H1 (cell line): ENCODE measurements around the gene MPP2. TPM values are rescaled to one million over a fixed set of nuclear protein-coding genes. Genes with fewer than 3 reads are reported as not detected.

Experiments used
- CTCF ChIA-PET: fragments of 300-600 bp; sonication (Branson Sonifier 250); formaldehyde crosslinking; loops from one replicate; lab custom pipeline; 2021; ENCODE audit not compliant: partially characterized antibody; lab: Charles Lee
- POLR2A ChIA-PET: fragments of 300-600 bp; sonication (Branson Sonifier 250); formaldehyde crosslinking; loops from one replicate; lab custom pipeline; 2021; ENCODE audit warnings: inconsistent platforms; ENCODE audit not compliant: partially characterized antibody; lab: Charles Lee
- DNase-seq, 2 experiments: peaks; one replicate each; pipeline versions ENCODE4 v3.0.0 to v3.0.0-alpha.2; 2010 to 2022; ENCODE audit warnings: low spot score in 2 of 2, low read depth in 1 of 2, mixed read lengths in 1 of 2
- FAIRE-seq: peaks from 2 replicates; lab custom pipeline; 2011; peaks lifted over from hg19 to GRCh38; lab: Jason Lieb, UNC
- H2AFZ ChIP-seq: 2 replicates; pipeline ENCODE4 v1.8.1; 2012; ENCODE audit warnings: low read length, inconsistent platforms
- H2AK5ac ChIP-seq: 2 replicates; pipeline ENCODE4 v1.6.1; 2013; ENCODE audit warnings: low read depth, low read length
- H2BK120ac ChIP-seq: replicated peaks from 2 replicates; pipeline ENCODE3; 2013; ENCODE audit warnings: low read depth, low read length, inconsistent platforms
- H2BK12ac ChIP-seq: 2 replicates; pipeline ENCODE4 v1.6.1; 2013; ENCODE audit warnings: low read depth, low read length
- H2BK15ac ChIP-seq: 2 replicates; pipeline ENCODE4 v1.6.1; 2013; ENCODE audit warnings: low read length
- H2BK20ac ChIP-seq: 2 replicates; pipeline ENCODE4 v1.6.1; 2013; ENCODE audit warnings: low read length
- H2BK5ac ChIP-seq: 2 replicates; pipeline ENCODE4 v1.6.1; 2013; ENCODE audit warnings: low read depth, low read length
- H3K14ac ChIP-seq: 2 replicates; pipeline ENCODE4 v1.6.1; 2013; ENCODE audit warnings: inconsistent platforms; ENCODE audit not compliant: insufficient read length
- H3K18ac ChIP-seq: 2 replicates; pipeline ENCODE4 v1.6.1; 2013; ENCODE audit warnings: low read length; ENCODE audit errors: extremely low read depth
- H3K23ac ChIP-seq: 2 replicates; pipeline ENCODE4 v1.6.1; 2013; ENCODE audit warnings: inconsistent platforms; ENCODE audit not compliant: insufficient read length
- H3K23me2 ChIP-seq: 2 replicates; pipeline ENCODE4 v1.6.1; 2013; ENCODE audit warnings: low read depth, low read length
- H3K27ac ChIP-seq: 2 replicates; pipeline ENCODE4 v1.6.1; 2011; ENCODE audit warnings: low read depth, low read length, inconsistent platforms
- H3K27me3 ChIP-seq, 4 experiments: replicated peaks in 1 of 4; 1 replicate in 1 of 4; 2 replicates in 3 of 4; pipeline versions ENCODE4 v1.6.1 to v1.8.1; 2011 to 2013; ENCODE audit warnings: low read length in 3 of 4, mild to moderate bottlenecking in 3 of 4, inconsistent platforms in 2 of 4, mixed read lengths in 2 of 4, moderate library complexity in 1 of 4; ENCODE audit not compliant: control insufficient read depth in 3 of 4, insufficient read depth in 3 of 4; ENCODE audit errors: extremely low read depth in 1 of 4
- H3K36me3 ChIP-seq, 4 experiments: 2 replicates each; pipeline versions ENCODE4 v1.6.1 to v1.8.1; 2011 to 2013; ENCODE audit warnings: mild to moderate bottlenecking in 4 of 4, low read length in 3 of 4, moderate library complexity in 2 of 4, control low read depth in 1 of 4, inconsistent platforms in 1 of 4; ENCODE audit not compliant: insufficient read depth in 4 of 4, control insufficient read depth in 2 of 4
- H3K4ac ChIP-seq: replicated peaks from 2 replicates; pipeline ENCODE3; 2013; ENCODE audit warnings: low read length, low read depth, mixed read lengths, inconsistent platforms; ENCODE audit not compliant: insufficient read length
- H3K4me1 ChIP-seq, 4 experiments: replicated peaks in 1 of 4; 1 replicate in 1 of 4; 2 replicates in 3 of 4; pipeline versions ENCODE4 v1.6.1 to v1.8.1; 2011 to 2013; ENCODE audit warnings: low read length in 3 of 4, inconsistent platforms in 2 of 4, mixed read lengths in 1 of 4; ENCODE audit not compliant: insufficient read depth in 4 of 4, control insufficient read depth in 3 of 4
- H3K4me2 ChIP-seq, 2 experiments: 2 replicates each; pipeline versions ENCODE4 v1.6.1 to v1.8.1; 2011 to 2013; ENCODE audit warnings: low read depth in 2 of 2, low read length in 2 of 2, control low read depth in 1 of 2, inconsistent platforms in 1 of 2, mild to moderate bottlenecking in 1 of 2; ENCODE audit not compliant: insufficient read depth in 1 of 2
- H3K4me3 ChIP-seq, 4 experiments: fragments of 200-600, 300-600 bp in 1 of 4; sonication (generic), shearing (Covaris generic), sonication (Bioruptor Twin) in 1 of 4; 2 replicates each; pipeline versions ENCODE4 v1.5.1 to v1.8.1; 2011 to 2016; ENCODE audit warnings: low read length in 4 of 4, low read depth in 3 of 4, control low read depth in 2 of 4, inconsistent platforms in 2 of 4, mild to moderate bottlenecking in 2 of 4, mixed read lengths in 1 of 4, moderate library complexity in 1 of 4; ENCODE audit not compliant: insufficient read depth in 2 of 4; ENCODE audit errors: extremely low read depth in 1 of 4
- H3K56ac ChIP-seq: replicated peaks from 2 replicates; pipeline ENCODE3; 2013; ENCODE audit warnings: low read depth, mild to moderate bottlenecking, mixed read lengths, low read length, inconsistent platforms; ENCODE audit not compliant: insufficient read length
- H3K79me1 ChIP-seq: 2 replicates; pipeline ENCODE4 v1.6.1; 2013; ENCODE audit warnings: low read depth, low read length, control low read depth
- H3K79me2 ChIP-seq, 2 experiments: 2 replicates each; pipeline versions ENCODE4 v1.6.1 to v1.8.1; 2012 to 2013; ENCODE audit warnings: low read length in 2 of 2, mild to moderate bottlenecking in 2 of 2, inconsistent platforms in 1 of 2; ENCODE audit not compliant: insufficient read depth in 2 of 2, control insufficient read depth in 1 of 2
- H3K9ac ChIP-seq, 4 experiments: replicated peaks in 1 of 4; 1 replicate in 1 of 4; 2 replicates in 3 of 4; pipeline versions ENCODE4 v1.6.1 to v1.8.1; 2011 to 2013; ENCODE audit warnings: low read depth in 3 of 4, low read length in 3 of 4, control low read depth in 2 of 4, mild to moderate bottlenecking in 2 of 4, moderate library complexity in 2 of 4, inconsistent platforms in 1 of 4; ENCODE audit errors: extremely low read depth in 1 of 4
- H3K9me3 ChIP-seq, 2 experiments: 2 replicates each; pipeline versions ENCODE4 v1.6.1 to v1.8.1; 2012 to 2013; ENCODE audit warnings: mild to moderate bottlenecking in 2 of 2, moderate library complexity in 2 of 2, control low read depth in 1 of 2, inconsistent platforms in 1 of 2, low read depth in 1 of 2, low read length in 1 of 2, mixed read lengths in 1 of 2; ENCODE audit not compliant: insufficient read depth in 2 of 2
- H4K20me1 ChIP-seq, 2 experiments: replicated peaks in 1 of 2; 2 replicates each; pipeline versions ENCODE3 to v1.8.1; 2011 to 2013; ENCODE audit warnings: inconsistent platforms in 2 of 2, low read length in 2 of 2, mild to moderate bottlenecking in 1 of 2; ENCODE audit not compliant: insufficient read depth in 2 of 2, control insufficient read depth in 1 of 2
- H4K5ac ChIP-seq: 2 replicates; pipeline ENCODE4 v1.6.1; 2013; ENCODE audit warnings: low read length, low read depth, mixed read lengths, inconsistent platforms; ENCODE audit not compliant: insufficient read length
- H4K8ac ChIP-seq: 2 replicates; pipeline ENCODE4 v1.8.0; 2013; ENCODE audit warnings: mild to moderate bottlenecking, moderate library complexity, low read length, inconsistent platforms; ENCODE audit not compliant: insufficient read depth; ENCODE audit errors: extremely low read depth
- H4K91ac ChIP-seq: replicated peaks from 2 replicates; pipeline ENCODE3; 2013; ENCODE audit warnings: low read length, mixed read lengths, inconsistent platforms; ENCODE audit not compliant: insufficient read length
- EZH2 ChIP-seq: fragments of 200-600 bp; sonication (generic); IDR thresholded peaks from 2 replicates; pipeline ENCODE4 v1.7.1; 2012; ENCODE audit warnings: low read depth, mild to moderate bottlenecking, moderate library complexity, low read length, inconsistent platforms; ENCODE audit not compliant: severe bottlenecking
- KDM4A ChIP-seq: IDR thresholded peaks from one replicate; pipeline ENCODE4 v1.7.1; 2012; ENCODE audit warnings: low read depth, mild to moderate bottlenecking, moderate library complexity, low read length, inconsistent platforms; ENCODE audit not compliant: severe bottlenecking
- TBP ChIP-seq: IDR thresholded peaks from 2 replicates; pipeline ENCODE4 v1.6.1; 2011; ENCODE audit warnings: low read depth, low read length, improper control_type of control experiment
- USF2 ChIP-seq: IDR thresholded peaks from 2 replicates; pipeline ENCODE4 v1.6.1; 2011; ENCODE audit warnings: low read length, improper control_type of control experiment
- WGBS, 2 experiments: shearing (Covaris generic) in 1 of 2; methylation state at CpG; one replicate each; pipeline versions ENCODE4 v1.1.6 to v1.1.7; 2013 to 2015; ENCODE audit warnings: low lambda C conversion rate in 2 of 2, mixed read lengths in 2 of 2, inconsistent platforms in 1 of 2, low coverage in 1 of 2, missing lambda C conversion rate in 1 of 2; ENCODE audit not compliant: insufficient replicate concordance in 2 of 2, insufficient coverage in 1 of 2, insufficient read length in 1 of 2; ENCODE audit errors: extremely low coverage in 1 of 2, missing lambda C conversion rate in 1 of 2; 5-methylcytosine and 5-hydroxymethylcytosine counted together
- polyA plus RNA-seq, 7 experiments: library from polyadenylated mRNA; depleted of rRNA in 3 of 7; stranded (reverse) in 5 of 7; unstranded in 2 of 7; fragments of >200 nt in 5 of 7; fragments of 200-250 nt in 2 of 7; gene quantifications; 1 replicate in 5 of 7; 2 replicates in 1 of 7; 4 replicates in 1 of 7; pipeline versions ENCODE4 v1.2.1 to v1.2.3, GENCODE V29; 2011 to 2013; ENCODE audit warnings: missing spikeins in 2 of 7, mixed read lengths in 2 of 7
- total RNA-seq: library from RNA; stranded (reverse); fragmentation: NEBNext Ultra II Directional; extraction: Animal tissue kit (Norgen Biotek cat#: 25700); gene quantifications from 2 replicates; pipeline ENCODE4 v1.2.1, GENCODE V29; 2021

Gene MPP2
- total and polyA plus RNA-seq, 2 of the 8 experiments (the other 6 are each of a cell fraction or from before 2014, with no cell fraction given): 30.9 to 34.1 TPM

GRCh38 chr17:43912635-43913304, 5.4 kb upstream of the MPP2 start:
- H2AK5ac ChIP-seq: peak overlapping the region; percentile 82; the same call in 1 of the 2 replicates
- no peak overlapping the region for H3K27ac ChIP-seq
- H4K5ac ChIP-seq: no peak overlapping the region
- no peak overlapping the region for H2BK5ac ChIP-seq
- H4K20me1 ChIP-seq: peaks cover 0 to 7% of the 10 kb centered on the region in 2 experiments
- no peak overlapping the region for H3K4me3 ChIP-seq
- WGBS, 2 experiments: 72% methylated on average over 4 of the region's 4 CpGs; no CpG with 5 or more reads in 1 of the 2 experiments
- no peak overlapping the region for H2BK120ac ChIP-seq
- H3K56ac ChIP-seq: peak overlapping the region; percentile 91
- peaks cover 0 to 20% (median 15%) of the 10 kb centered on the region in 4 experiments; a peak in 6 of 7 replicates for H3K27me3 ChIP-seq
- 0 out of 2 replicates have a peak overlapping the region, but pooled peaks have one; percentile 39 for H2BK12ac ChIP-seq
- H4K91ac ChIP-seq: no peak overlapping the region
- no peak overlapping the region for H3K4ac ChIP-seq
- no peak overlapping the region for H2AFZ ChIP-seq
- no peaks in the 10 kb centered on the region for H3K79me1 ChIP-seq
- peaks cover 10% of the 10 kb centered on the region for H3K23me2 ChIP-seq
- no peak overlapping the region for H4K8ac ChIP-seq
- no peak overlapping the region for H3K18ac ChIP-seq
- no peaks in the 10 kb centered on the region; a peak in 1 of 8 replicates for H3K36me3 ChIP-seq
- H3K79me2 ChIP-seq: no peaks in the 10 kb centered on the region
- FAIRE-seq: no peak
- H2BK20ac ChIP-seq: peak overlapping the region; percentile 72; the same call in 1 of the 2 replicates
- POLR2A ChIA-PET: interaction anchor here (0.6 to 1.5 kb wide), 2 partner anchors 12 to 81 kb away, joined by 3 to 4 read pairs; no protein-coding TSS in a partner anchor
- CTCF ChIA-PET: interaction anchor here (1.0 to 25.8 kb wide), 7 partner anchors 11 to 85 kb away, joined by 3 to 403 read pairs (median 44); partner anchors contain the start of gene PPY
- H3K9ac ChIP-seq: no peak overlapping the region
- H2BK15ac ChIP-seq: peak overlapping the region; percentile 82; the same call in 1 of the 2 replicates
- H3K9me3 ChIP-seq: no peaks in the 10 kb centered on the region
- no peak overlapping the region for H3K14ac ChIP-seq
- no peak overlapping the region for H3K4me2 ChIP-seq
- peaks cover 4 to 9% (median 7%) of the 10 kb centered on the region in 4 experiments; a peak in 6 of 7 replicates for H3K4me1 ChIP-seq
- no peak for DNase-seq
- H3K23ac ChIP-seq: no peak overlapping the region
- TF ChIP-seq USF2 (no peak), TBP (no peak), KDM4A (no peak), EZH2 (no peak)
